K562 (cell line): ENCODE data around the gene KCNT1. TPM values are rescaled to one million over a fixed set of nuclear protein-coding genes. Genes with fewer than 3 reads are reported as not detected.

ENCODE experiments used
- ATAC-seq: fragments of 200-7000 bp; cut with Tn5 transposase; 3 replicates; pipeline ENCODE4 v1.9.1; 2020; ENCODE audit warnings: moderate library complexity
- BruUV-seq: library from RNA; stranded (reverse); fragments of 400-500 nt; replicated peaks from 2 replicates; lab custom pipeline; 2021; lab: Mats Ljungman, UMichigan
- CTCF ChIA-PET: fragments of 300-600 bp; formaldehyde crosslinking; extraction: SDS; loops from one replicate; lab custom pipeline; 2021; ENCODE audit warnings: low intra/inter-chr PET ratio; lab: Yijun Ruan, JAX
- POLR2A ChIA-PET: fragments of 300-600, 350-650 bp; sonication (Branson Sonifier 250); formaldehyde crosslinking; extraction: SDS; loops from one replicate; lab custom pipeline; 2021; ENCODE audit warnings: antibody characterized with exemption, inconsistent platforms; lab: Yijun Ruan, JAX
- DNase-seq, 4 experiments: peaks; one replicate each; pipeline versions ENCODE4 v3.0.0 to v3.0.0-alpha.2; 2011 to 2018; ENCODE audit warnings: low spot score in 3 of 4, mixed read lengths in 3 of 4; ENCODE audit errors: extremely low read depth in 1 of 4
- FAIRE-seq: peaks from 2 replicates; lab custom pipeline; 2011; peaks lifted over from hg19 to GRCh38; lab: Jason Lieb, UNC
- H2AFZ ChIP-seq: 2 replicates; pipeline ENCODE4 v1.6.0; 2011; ENCODE audit warnings: low read depth, low read length, control low read depth, inconsistent platforms
- H3K27ac ChIP-seq: fragments of 200-600 bp; 3 replicates; pipeline ENCODE4 v1.8.0; 2011; ENCODE audit warnings: low read depth, mild to moderate bottlenecking, control low read depth, inconsistent platforms, low read length, moderate library complexity, mixed read lengths; ENCODE audit errors: extremely low read depth
- H3K27me3 ChIP-seq, 2 experiments: fragments of 300-600 bp in 1 of 2; 2 replicates in 1 of 2; 3 replicates in 1 of 2; pipeline versions ENCODE4 v1.6.0 to v1.8.0; 2011; ENCODE audit warnings: inconsistent platforms in 2 of 2, low read length in 2 of 2, mild to moderate bottlenecking in 1 of 2, mixed read lengths in 1 of 2, moderate library complexity in 1 of 2; ENCODE audit not compliant: control insufficient read depth in 2 of 2, insufficient read depth in 2 of 2
- H3K36me3 ChIP-seq: fragments of 300-600 bp; 3 replicates; pipeline ENCODE4 v1.8.0; 2011; ENCODE audit warnings: mild to moderate bottlenecking, low read length, inconsistent platforms; ENCODE audit not compliant: control insufficient read depth, insufficient read depth
- H3K4me1 ChIP-seq, 2 experiments: fragments of 200-600 bp in 1 of 2; replicated peaks in 1 of 2; 2 replicates in 1 of 2; 3 replicates in 1 of 2; pipeline versions ENCODE4 v1.5.1 to v1.8.0; 2011; ENCODE audit warnings: inconsistent platforms in 2 of 2, low read length in 2 of 2, mild to moderate bottlenecking in 1 of 2, mixed read lengths in 1 of 2, moderate library complexity in 1 of 2; ENCODE audit not compliant: control insufficient read depth in 2 of 2, insufficient read depth in 2 of 2
- H3K4me2 ChIP-seq: 2 replicates; pipeline ENCODE4 v1.6.1; 2011; ENCODE audit warnings: low read length, control low read depth, inconsistent platforms, mixed read lengths; ENCODE audit not compliant: insufficient read depth
- H3K4me3 ChIP-seq: fragments of 200-600 bp; sonication (generic), shearing (Covaris generic); 2 replicates; pipeline ENCODE4 v1.5.1; 2016; ENCODE audit warnings: control low read depth, inconsistent platforms
- H3K79me2 ChIP-seq: fragments of 200-600 bp; 3 replicates; pipeline ENCODE4 v1.8.0; 2011; ENCODE audit warnings: low read length, inconsistent platforms; ENCODE audit not compliant: control insufficient read depth, insufficient read depth
- H3K9ac ChIP-seq, 2 experiments: 2 replicates each; pipeline versions ENCODE4 v1.6.0 to v1.6.1; 2011; ENCODE audit warnings: low read depth in 2 of 2, low read length in 2 of 2, control low read depth in 1 of 2, inconsistent platforms in 1 of 2, mild to moderate bottlenecking in 1 of 2, mixed read lengths in 1 of 2; ENCODE audit not compliant: insufficient read depth in 1 of 2
- H3K9me1 ChIP-seq: one replicate; pipeline ENCODE4 v1.6.0; 2011; ENCODE audit warnings: inconsistent platforms, mild to moderate bottlenecking, low read length, moderate library complexity; ENCODE audit not compliant: control insufficient read depth, insufficient read depth
- H3K9me3 ChIP-seq: replicated peaks from 2 replicates; pipeline ENCODE4 v1.5.1; 2011; ENCODE audit warnings: low read depth, low read length, inconsistent platforms; ENCODE audit not compliant: control insufficient read depth, insufficient read depth
- H4K20me1 ChIP-seq: replicated peaks from 2 replicates; pipeline ENCODE4 v1.6.1; 2011; ENCODE audit warnings: low read length, inconsistent platforms, mixed read lengths; ENCODE audit not compliant: control insufficient read depth, insufficient read depth
- ATF1 ChIP-seq, 2 experiments: fragments of 450-650 bp in 1 of 2; IDR thresholded peaks; 2 replicates each; pipeline ENCODE4 v1.6.1; 2016; ENCODE audit warnings: missing compliant biosample characterization in 1 of 2, missing genetic modification characterization in 1 of 2
- ATF2 ChIP-seq: sonication (generic); formaldehyde crosslinking; IDR thresholded peaks from 2 replicates; pipeline ENCODE4 v1.8.1; 2022; ENCODE audit warnings: missing genetic modification reagents
- CBFB ChIP-seq: sonication (generic); formaldehyde crosslinking; IDR thresholded peaks from 2 replicates; pipeline ENCODE4 v1.4.0; 2020; ENCODE audit warnings: mild to moderate bottlenecking, missing genetic modification reagents
- GABPB2 ChIP-seq: fragments of 250-450 bp; sonication (Bioruptor Pico); conservative IDR thresholded peaks from 2 replicates; pipeline ENCODE4 v1.5.1; 2021; ENCODE audit warnings: mild to moderate bottlenecking
- NFRKB ChIP-seq: fragments of 450-650 bp; IDR thresholded peaks from 2 replicates; pipeline ENCODE4 v1.6.1; 2016; ENCODE audit warnings: low read depth
- PRPF4 ChIP-seq: fragments of 200-400 bp; formaldehyde crosslinking; IDR thresholded peaks from one replicate; pipeline ENCODE4 v1.6.1; 2017; ENCODE audit warnings: low read length, low read depth, mild to moderate bottlenecking; ENCODE audit not compliant: insufficient read depth, poor library complexity, severe bottlenecking
- WHSC1 ChIP-seq: IDR thresholded peaks from one replicate; pipeline ENCODE4 v1.6.1; 2012; ENCODE audit warnings: low read length, control low read depth, inconsistent platforms
- ZNF140 ChIP-seq: fragments of 250-450 bp; sonication (Bioruptor Pico); IDR thresholded peaks from 2 replicates; pipeline ENCODE4 v1.8.0; 2021; ENCODE audit warnings: moderate library complexity, mild to moderate bottlenecking, inconsistent platforms
- ZNF143 ChIP-seq: sonication (generic); formaldehyde crosslinking; IDR thresholded peaks from 2 replicates; pipeline ENCODE4 v1.9.0; 2022; ENCODE audit warnings: mild to moderate bottlenecking, missing genetic modification reagents
- ZNF586 ChIP-seq: fragments of 450-650 bp; formaldehyde crosslinking; conservative IDR thresholded peaks from 2 replicates; pipeline ENCODE4 v1.4.0; 2020; ENCODE audit warnings: mild to moderate bottlenecking, moderate library complexity
- ZNF766 ChIP-seq: fragments of 200-800 bp; sonication (Bioruptor generic); conservative IDR thresholded peaks from 2 replicates; pipeline ENCODE4 v1.6.1; 2016; ENCODE audit warnings: missing genetic modification characterization, missing compliant biosample characterization
- ZSCAN32 ChIP-seq: fragments of 450-650 bp; formaldehyde crosslinking; IDR thresholded peaks from 2 replicates; pipeline ENCODE4 v1.4.0; 2020; ENCODE audit warnings: mild to moderate bottlenecking, moderate library complexity
- WGBS: fragments of 100-300 bp; shearing (Covaris generic); methylation state at CpG from one replicate; pipeline ENCODE4 v1.1.6; 2016; ENCODE audit warnings: low coverage, mixed read lengths; ENCODE audit not compliant: insufficient coverage; ENCODE audit errors: missing lambda C conversion rate; 5-methylcytosine and 5-hydroxymethylcytosine counted together
- in situ Hi-C: fragments of 300-500 bp; cut with MboI; formaldehyde crosslinking; loops from 4 replicates; pipeline ENCODE4 v1.15.0; 2018; ENCODE audit warnings: inconsistent platforms, mixed read lengths
- intact Hi-C: fragments of 100-400 bp; cut with micrococcal nuclease; formaldehyde crosslinking; loops from 2 replicates; pipeline ENCODE4 v1.14.2; 2022
- polyA plus RNA-seq, 8 experiments: library from polyadenylated mRNA; depleted of rRNA in 4 of 8; stranded (reverse) in 5 of 8; unstranded in 3 of 8; fragments of >200 nt; fragmentation: Nextera tagmentation in 2 of 8; fragmentation: Illumina TruSeq in 1 of 8; extraction: Ambion mirVana in 2 of 8; extraction: Trizol in 1 of 8; gene quantifications; 2 replicates each; pipeline versions ENCODE4 v1.2.1 to v1.2.3, GENCODE V29; 2011 to 2014; ENCODE audit warnings: inconsistent platforms in 1 of 8, missing spikeins in 1 of 8
- total RNA-seq, 7 experiments: library from RNA; depleted of rRNA in 6 of 7; stranded (reverse); fragments of >200 nt in 6 of 7; fragmentation: Illumina TruSeq in 2 of 7; extraction: Trizol in 2 of 7; gene quantifications; 2 replicates each; pipeline versions ENCODE4 v1.2.1 to v1.2.3, GENCODE V29; 2011 to 2021; ENCODE audit warnings: low replicate concordance in 1 of 7

Gene KCNT1
- total and polyA plus RNA-seq, 9 of the 15 experiments (the other 6 are each of a cell fraction or from before 2014, with no cell fraction given): 0.05 TPM; not detected in 8

GRCh38 chr9:135779571-135779970 lies 77.6 kb downstream of the KCNT1 start:
- no peak overlapping the region for H3K27ac ChIP-seq
- H3K79me2 ChIP-seq: no peaks in the 10 kb centered on the region
- H3K4me2 ChIP-seq: no peak overlapping the region
- no peaks in the 10 kb centered on the region for H3K9me3 ChIP-seq
- FAIRE-seq (no peak), ATAC-seq (no peak; the same call in 2 of the 3 replicates), DNase-seq (no peak)
- H4K20me1 ChIP-seq: peaks cover 37% of the 10 kb centered on the region
- no peak overlapping the region for H3K9ac ChIP-seq
- no peaks in the 10 kb centered on the region for H3K9me1 ChIP-seq
- no TSS peak for BruUV-seq
- no peak for TF ChIP-seq GABPB2
- TF ChIP-seq ZNF140 (CRISPR knock-in tag): no peak
- TF ChIP-seq ATF1 (CRISPR knock-in tag; IDR thresholded peaks at IDR 0.05): no peak
- TF ChIP-seq ATF1 (tag; IDR thresholded peaks at IDR 0.05): no peak
- no peak for TF ChIP-seq ZNF143 (CRISPR knock-in tag)
- TF ChIP-seq PRPF4: no peak
- no peak for TF ChIP-seq NFRKB
- TF ChIP-seq CBFB (CRISPR knock-in tag): no peak
- TF ChIP-seq ZNF766 (CRISPR knock-in tag): no peak
- no peak for TF ChIP-seq ZNF586 (CRISPR knock-in tag)
- no peak for TF ChIP-seq WHSC1
- TF ChIP-seq ZSCAN32 (CRISPR knock-in tag): no peak
- no peak for TF ChIP-seq ATF2
- H3K27me3 ChIP-seq: peaks cover 38 to 80% of the 10 kb centered on the region in 2 experiments
- ChIA-PET CTCF (no interaction called here), POLR2A (interaction anchor here (0.8 kb wide), 1 partner anchor 14 kb away, joined by 4 read pairs; no protein-coding TSS in a partner anchor)
- WGBS: 2% methylated on average over 12 of the region's 14 CpGs
- intact Hi-C loops (no loop called here), in situ Hi-C loops (no loop called here)
- peaks cover 0 to 41% of the 10 kb centered on the region in 2 experiments; a peak in 2 of 5 replicates for H3K4me1 ChIP-seq
- no peak overlapping the region for H3K4me3 ChIP-seq
- no peaks in the 10 kb centered on the region for H3K36me3 ChIP-seq
- no peak overlapping the region for H2AFZ ChIP-seq
